ENCODE data around the gene FLAD1.

DNA sequence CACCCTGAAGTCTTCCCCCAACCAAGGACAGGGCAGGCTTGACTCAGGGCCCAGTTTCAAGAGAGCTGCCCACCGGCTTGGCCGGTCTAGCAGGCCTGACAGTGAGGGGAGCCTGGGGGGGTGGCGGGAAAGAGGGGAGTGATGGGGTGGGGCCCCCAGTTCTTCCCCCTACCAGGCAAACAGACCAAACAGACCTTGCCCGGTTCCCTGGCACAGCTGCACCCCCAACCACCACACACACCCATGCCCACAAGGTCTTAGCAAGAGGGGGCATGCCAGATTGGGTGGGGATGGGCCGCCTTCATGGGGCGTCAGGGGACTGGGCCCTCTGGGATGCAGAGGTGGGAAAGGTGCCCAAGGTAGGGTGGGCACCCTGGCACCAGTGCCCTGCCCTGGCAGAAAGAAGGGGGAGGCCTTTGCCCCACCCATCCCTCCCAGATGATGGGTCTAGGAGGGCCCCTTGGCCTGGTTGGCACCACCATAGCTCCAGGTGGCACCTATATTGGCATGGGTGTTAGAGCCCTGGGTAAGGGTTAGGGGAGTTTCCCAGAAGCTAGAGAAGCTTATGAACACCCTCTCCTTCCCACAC lies 28.4 kb downstream of the FLAD1 start:
- TF ChIP-seq, protein P1, sequence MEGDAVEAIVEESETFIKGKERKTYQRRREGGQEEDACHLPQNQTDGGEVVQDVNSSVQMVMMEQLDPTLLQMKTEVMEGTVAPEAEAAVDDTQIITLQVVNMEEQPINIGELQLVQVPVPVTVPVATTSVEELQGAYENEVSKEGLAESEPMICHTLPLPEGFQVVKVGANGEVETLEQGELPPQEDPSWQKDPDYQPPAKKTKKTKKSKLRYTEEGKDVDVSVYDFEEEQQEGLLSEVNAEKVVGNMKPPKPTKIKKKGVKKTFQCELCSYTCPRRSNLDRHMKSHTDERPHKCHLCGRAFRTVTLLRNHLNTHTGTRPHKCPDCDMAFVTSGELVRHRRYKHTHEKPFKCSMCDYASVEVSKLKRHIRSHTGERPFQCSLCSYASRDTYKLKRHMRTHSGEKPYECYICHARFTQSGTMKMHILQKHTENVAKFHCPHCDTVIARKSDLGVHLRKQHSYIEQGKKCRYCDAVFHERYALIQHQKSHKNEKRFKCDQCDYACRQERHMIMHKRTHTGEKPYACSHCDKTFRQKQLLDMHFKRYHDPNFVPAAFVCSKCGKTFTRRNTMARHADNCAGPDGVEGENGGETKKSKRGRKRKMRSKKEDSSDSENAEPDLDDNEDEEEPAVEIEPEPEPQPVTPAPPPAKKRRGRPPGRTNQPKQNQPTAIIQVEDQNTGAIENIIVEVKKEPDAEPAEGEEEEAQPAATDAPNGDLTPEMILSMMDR (conservative IDR thresholded peaks at IDR 0.05; ENCODE audit: low read depth, low read length) = no peak
- no peak for TF ChIP-seq EZH2 (IDR thresholded peaks at IDR 0.05; ENCODE audit: borderline replicate concordance, low read depth, low read length, poor library complexity, severe bottlenecking)
